Osteocyte (in vitro differentiated cells): ENCODE measurements around the gene GRK6. TPM values are rescaled to one million over a fixed set of nuclear protein-coding genes. Genes with fewer than 3 reads are reported as not detected.

Experiments used
- DNase-seq: peaks from one replicate; pipeline ENCODE4 v3.0.0; 2021; ENCODE audit warnings: mixed read lengths; ENCODE audit not compliant: unreplicated experiment; ENCODE audit errors: extremely low spot score
- H3K27ac Mint-ChIP-seq: one replicate; pipeline ENCODE4 v1.8.0; 2021; ENCODE audit warnings: mild to moderate bottlenecking, mixed read lengths; ENCODE audit not compliant: unreplicated experiment
- H3K27me3 Mint-ChIP-seq: one replicate; pipeline ENCODE4 v1.8.0; 2021; ENCODE audit warnings: mixed read lengths; ENCODE audit not compliant: unreplicated experiment
- H3K36me3 Mint-ChIP-seq: one replicate; pipeline ENCODE4 v1.8.0; 2021; ENCODE audit warnings: mixed read lengths; ENCODE audit not compliant: unreplicated experiment
- H3K4me1 Mint-ChIP-seq: one replicate; pipeline ENCODE4 v1.8.0; 2021; ENCODE audit warnings: mixed read lengths; ENCODE audit not compliant: unreplicated experiment
- H3K4me3 Mint-ChIP-seq: one replicate; pipeline ENCODE4 v1.8.0; 2021; ENCODE audit warnings: mild to moderate bottlenecking, moderate library complexity, mixed read lengths; ENCODE audit not compliant: unreplicated experiment
- H3K9me3 Mint-ChIP-seq: one replicate; pipeline ENCODE4 v1.8.0; 2021; ENCODE audit warnings: mixed read lengths; ENCODE audit not compliant: unreplicated experiment
- total RNA-seq: library from RNA; stranded (reverse); gene quantifications from 2 replicates; pipeline ENCODE4 v1.2.1, GENCODE V29; 2021
- TF ChIP-seq, protein P1 (sequence below): fragments of 200-600 bp; sonication (generic); IDR thresholded peaks from 2 replicates; pipeline ENCODE4 v1.5.0; 2021; ENCODE audit warnings: antibody characterized with exemption, mild to moderate bottlenecking, moderate library complexity

Gene GRK6
- total RNA-seq, 1 donor from 2014 or later: 38.2 TPM

DNA sequence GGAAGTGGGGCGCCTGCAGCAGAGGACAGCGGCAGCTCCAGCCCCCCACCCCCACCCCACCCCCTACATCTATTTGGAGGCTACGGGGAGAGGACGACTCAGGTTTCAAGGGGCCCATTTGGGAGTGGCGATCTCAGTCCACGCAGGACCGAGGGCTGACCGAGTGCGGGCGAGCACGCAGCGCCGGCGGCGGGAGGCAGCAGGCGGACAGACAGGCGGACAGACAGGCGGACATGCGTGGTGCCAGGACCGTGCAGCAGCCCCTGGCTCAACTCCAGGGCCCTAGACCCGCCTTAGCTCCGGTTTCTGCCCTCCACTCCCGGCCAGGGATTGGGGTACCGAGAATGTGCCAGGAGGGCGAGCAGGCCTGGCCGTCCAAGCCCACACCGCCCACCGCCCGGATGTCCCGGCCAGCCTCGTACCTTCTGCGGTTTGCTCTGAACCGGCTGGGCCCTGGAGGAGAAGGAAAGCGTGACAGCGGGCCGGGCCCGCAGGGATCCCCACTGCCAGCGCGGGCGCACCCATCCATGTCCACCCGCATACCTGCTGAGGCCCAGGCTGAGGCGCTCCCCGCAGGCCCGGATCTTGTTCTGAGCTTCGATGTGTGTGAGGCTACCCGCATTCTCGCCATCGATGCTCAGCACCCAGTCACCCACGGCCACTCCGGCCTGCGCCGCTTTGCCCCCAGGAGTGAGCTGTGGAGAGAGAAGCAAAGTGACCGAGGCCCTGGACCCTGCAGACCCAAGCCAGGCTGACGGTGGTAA is 65.7 kb downstream of the GRK6 start:
- Mint-ChIP-seq H3K36me3 (peaks cover 24% of the 10 kb centered on the region), H3K4me3 (no peak overlapping the region), H3K4me1 (peaks cover 49% of the 10 kb centered on the region), H3K27ac (peak overlapping the region; percentile 91), H3K9me3 (no peaks in the 10 kb centered on the region), H3K27me3 (no peaks in the 10 kb centered on the region)
- TF ChIP-seq, protein P1, sequence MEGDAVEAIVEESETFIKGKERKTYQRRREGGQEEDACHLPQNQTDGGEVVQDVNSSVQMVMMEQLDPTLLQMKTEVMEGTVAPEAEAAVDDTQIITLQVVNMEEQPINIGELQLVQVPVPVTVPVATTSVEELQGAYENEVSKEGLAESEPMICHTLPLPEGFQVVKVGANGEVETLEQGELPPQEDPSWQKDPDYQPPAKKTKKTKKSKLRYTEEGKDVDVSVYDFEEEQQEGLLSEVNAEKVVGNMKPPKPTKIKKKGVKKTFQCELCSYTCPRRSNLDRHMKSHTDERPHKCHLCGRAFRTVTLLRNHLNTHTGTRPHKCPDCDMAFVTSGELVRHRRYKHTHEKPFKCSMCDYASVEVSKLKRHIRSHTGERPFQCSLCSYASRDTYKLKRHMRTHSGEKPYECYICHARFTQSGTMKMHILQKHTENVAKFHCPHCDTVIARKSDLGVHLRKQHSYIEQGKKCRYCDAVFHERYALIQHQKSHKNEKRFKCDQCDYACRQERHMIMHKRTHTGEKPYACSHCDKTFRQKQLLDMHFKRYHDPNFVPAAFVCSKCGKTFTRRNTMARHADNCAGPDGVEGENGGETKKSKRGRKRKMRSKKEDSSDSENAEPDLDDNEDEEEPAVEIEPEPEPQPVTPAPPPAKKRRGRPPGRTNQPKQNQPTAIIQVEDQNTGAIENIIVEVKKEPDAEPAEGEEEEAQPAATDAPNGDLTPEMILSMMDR: no peak
- DNase-seq: no peak

Other genes starting within 250 kb of the GRK6 start
- gene RAB24, start 123.0 kb upstream of the GRK6 start, total RNA-seq: 47.8 and 49.5 TPM in 2 replicates
- 98.8 and 102 TPM in 2 replicates for gene PRELID1, start 122.9 kb upstream of the GRK6 start, total RNA-seq
- gene MXD3, start 114.8 kb upstream of the GRK6 start, total RNA-seq: 10.7 and 11.1 TPM in 2 replicates
- 102 and 109 TPM in 2 replicates for gene LMAN2, start 75.0 kb upstream of the GRK6 start, total RNA-seq
- gene RGS14, start 68.8 kb upstream of the GRK6 start, total RNA-seq: 6.2 and 7.4 TPM in 2 replicates
- gene SLC34A1, start 42.2 kb upstream of the GRK6 start, total RNA-seq: not detected in 2 replicates
- gene PFN3, start 26.0 kb upstream of the GRK6 start, total RNA-seq: not detected in 2 replicates
- gene F12, start 17.1 kb upstream of the GRK6 start, total RNA-seq: 1.0 and 1.5 TPM in 2 replicates
- 2.8 and 4.4 TPM in 2 replicates for gene PRR7, start 20.1 kb downstream of the GRK6 start, total RNA-seq
- gene DBN1, start 47.0 kb downstream of the GRK6 start, total RNA-seq: 248 and 249 TPM in 2 replicates
- gene PDLIM7, start 70.9 kb downstream of the GRK6 start, total RNA-seq: 312 and 358 TPM in 2 replicates
- 5.5 and 7.2 TPM in 2 replicates for gene DOK3, start 83.2 kb downstream of the GRK6 start, total RNA-seq
- gene DDX41, start 90.3 kb downstream of the GRK6 start, total RNA-seq: 68.7 and 83.1 TPM in 2 replicates
- 82.0 and 97.2 TPM in 2 replicates for gene FAM193B, start 127.9 kb downstream of the GRK6 start, total RNA-seq
- gene TMED9, start 165.5 kb downstream of the GRK6 start, total RNA-seq: 216 and 248 TPM in 2 replicates
- 34.9 and 36.0 TPM in 2 replicates for gene B4GALT7, start 173.5 kb downstream of the GRK6 start, total RNA-seq